ENCODE measurements around the gene ADAM19. TPM values are rescaled to one million over a fixed set of nuclear protein-coding genes. Genes with fewer than 3 reads are reported as not detected.

Gene ADAM19
- total and polyA plus RNA-seq, 2 experiments from 2014 or later, result 9.1 to 13.2 TPM

DNA sequence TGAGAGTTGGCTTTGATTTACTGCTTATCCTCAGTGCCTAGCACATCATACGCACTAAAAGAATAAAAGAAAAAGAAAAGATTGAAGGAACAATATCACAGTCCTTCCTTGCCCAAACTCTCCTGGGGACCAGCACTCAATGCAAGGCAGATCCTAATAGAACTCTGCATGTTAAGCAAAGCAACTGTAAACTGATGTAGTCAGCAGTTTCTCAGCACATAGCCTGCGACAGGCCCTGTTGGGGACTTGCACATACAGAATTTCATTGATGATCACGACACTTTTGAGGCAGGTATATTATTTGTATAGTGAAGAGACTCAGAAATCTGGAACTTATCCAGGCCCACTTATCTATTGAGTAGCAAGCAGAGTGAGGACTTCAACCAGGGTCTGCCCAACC, 100.1 kb downstream of the ADAM19 start (continued):
- TF ChIP-seq, protein P1, sequence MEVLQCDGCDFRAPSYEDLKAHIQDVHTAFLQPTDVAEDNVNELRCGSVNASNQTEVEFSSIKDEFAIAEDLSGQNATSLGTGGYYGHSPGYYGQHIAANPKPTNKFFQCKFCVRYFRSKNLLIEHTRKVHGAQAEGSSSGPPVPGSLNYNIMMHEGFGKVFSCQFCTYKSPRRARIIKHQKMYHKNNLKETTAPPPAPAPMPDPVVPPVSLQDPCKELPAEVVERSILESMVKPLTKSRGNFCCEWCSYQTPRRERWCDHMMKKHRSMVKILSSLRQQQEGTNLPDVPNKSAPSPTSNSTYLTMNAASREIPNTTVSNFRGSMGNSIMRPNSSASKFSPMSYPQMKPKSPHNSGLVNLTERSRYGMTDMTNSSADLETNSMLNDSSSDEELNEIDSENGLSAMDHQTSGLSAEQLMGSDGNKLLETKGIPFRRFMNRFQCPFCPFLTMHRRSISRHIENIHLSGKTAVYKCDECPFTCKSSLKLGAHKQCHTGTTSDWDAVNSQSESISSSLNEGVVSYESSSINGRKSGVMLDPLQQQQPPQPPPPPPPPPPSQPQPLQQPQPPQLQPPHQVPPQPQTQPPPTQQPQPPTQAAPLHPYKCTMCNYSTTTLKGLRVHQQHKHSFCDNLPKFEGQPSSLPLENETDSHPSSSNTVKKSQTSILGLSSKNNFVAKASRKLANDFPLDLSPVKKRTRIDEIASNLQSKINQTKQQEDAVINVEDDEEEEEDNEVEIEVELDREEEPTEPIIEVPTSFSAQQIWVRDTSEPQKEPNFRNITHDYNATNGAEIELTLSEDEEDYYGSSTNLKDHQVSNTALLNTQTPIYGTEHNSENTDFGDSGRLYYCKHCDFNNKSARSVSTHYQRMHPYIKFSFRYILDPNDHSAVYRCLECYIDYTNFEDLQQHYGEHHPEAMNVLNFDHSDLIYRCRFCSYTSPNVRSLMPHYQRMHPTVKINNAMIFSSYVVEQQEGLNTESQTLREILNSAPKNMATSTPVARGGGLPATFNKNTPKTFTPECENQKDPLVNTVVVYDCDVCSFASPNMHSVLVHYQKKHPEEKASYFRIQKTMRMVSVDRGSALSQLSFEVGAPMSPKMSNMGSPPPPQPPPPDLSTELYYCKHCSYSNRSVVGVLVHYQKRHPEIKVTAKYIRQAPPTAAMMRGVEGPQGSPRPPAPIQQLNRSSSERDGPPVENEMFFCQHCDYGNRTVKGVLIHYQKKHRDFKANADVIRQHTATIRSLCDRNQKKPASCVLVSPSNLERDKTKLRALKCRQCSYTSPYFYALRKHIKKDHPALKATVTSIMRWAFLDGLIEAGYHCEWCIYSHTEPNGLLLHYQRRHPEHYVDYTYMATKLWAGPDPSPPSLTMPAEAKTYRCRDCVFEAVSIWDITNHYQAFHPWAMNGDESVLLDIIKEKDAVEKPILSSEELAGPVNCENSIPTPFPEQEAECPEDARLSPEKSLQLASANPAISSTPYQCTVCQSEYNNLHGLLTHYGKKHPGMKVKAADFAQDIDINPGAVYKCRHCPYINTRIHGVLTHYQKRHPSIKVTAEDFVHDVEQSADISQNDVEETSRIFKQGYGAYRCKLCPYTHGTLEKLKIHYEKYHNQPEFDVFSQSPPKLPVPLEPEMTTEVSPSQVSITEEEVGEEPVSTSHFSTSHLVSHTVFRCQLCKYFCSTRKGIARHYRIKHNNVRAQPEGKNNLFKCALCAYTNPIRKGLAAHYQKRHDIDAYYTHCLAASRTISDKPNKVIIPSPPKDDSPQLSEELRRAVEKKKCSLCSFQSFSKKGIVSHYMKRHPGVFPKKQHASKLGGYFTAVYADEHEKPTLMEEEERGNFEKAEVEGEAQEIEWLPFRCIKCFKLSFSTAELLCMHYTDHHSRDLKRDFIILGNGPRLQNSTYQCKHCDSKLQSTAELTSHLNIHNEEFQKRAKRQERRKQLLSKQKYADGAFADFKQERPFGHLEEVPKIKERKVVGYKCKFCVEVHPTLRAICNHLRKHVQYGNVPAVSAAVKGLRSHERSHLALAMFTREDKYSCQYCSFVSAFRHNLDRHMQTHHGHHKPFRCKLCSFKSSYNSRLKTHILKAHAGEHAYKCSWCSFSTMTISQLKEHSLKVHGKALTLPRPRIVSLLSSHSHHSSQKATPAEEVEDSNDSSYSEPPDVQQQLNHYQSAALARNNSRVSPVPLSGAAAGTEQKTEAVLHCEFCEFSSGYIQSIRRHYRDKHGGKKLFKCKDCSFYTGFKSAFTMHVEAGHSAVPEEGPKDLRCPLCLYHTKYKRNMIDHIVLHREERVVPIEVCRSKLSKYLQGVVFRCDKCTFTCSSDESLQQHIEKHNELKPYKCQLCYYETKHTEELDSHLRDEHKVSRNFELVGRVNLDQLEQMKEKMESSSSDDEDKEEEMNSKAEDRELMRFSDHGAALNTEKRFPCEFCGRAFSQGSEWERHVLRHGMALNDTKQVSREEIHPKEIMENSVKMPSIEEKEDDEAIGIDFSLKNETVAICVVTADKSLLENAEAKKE (CRISPR knock-in tag; IDR thresholded peaks at IDR 0.05), result no peak
- TF ChIP-seq EZH2 (IDR thresholded peaks at IDR 0.05; ENCODE audit: low read depth, unreplicated experiment) (no peak), CREB1 (CRISPR knock-in tag; IDR thresholded peaks at IDR 0.05; ENCODE audit: low read depth) (no peak)

DNA sequence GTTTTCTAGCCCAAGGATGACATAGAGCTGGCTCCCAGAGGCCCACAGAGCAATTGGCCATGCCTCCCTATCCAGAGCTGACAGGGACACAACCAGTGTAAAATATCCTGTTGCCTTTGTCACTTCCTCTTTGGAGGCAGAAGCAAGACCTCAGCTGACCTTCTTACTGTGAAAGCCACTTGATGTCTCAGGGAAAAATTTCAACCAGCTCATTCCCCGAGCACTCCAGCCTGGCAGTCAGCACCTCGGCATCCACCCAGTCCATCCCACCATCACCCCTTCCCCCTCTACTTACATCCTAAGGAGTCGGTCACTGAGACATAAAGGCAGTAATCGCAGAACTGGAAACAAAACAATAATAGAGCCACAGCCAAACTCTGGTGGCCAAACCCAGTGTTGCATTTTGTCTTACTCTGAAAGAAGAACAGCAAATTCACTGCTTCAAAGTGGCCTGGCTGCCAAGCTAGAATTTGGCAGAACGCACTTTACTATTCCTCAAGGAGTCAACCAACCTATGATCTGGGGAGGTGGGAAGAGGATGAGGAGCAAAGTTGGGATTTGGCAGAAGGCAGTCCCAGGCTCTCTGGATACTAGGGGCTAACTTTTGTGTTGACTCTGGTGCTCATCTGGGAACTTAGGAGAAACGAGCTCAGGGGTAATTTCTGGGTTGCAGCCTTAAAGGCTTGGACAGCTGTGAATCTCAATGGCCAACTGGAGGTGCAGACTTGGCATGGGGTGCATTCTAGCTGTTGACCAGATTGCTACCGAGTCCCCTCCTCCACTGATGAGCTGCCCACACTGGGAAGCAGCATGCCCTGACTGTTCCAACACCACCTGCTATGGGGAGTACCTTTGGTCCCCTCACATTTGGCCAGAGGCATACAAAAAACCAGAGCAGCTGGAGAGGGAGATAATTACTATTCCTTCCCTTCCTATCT, 101.9 kb downstream of the ADAM19 start:
- Histone ChIP-seq H3K27ac (ENCODE audit: low read depth) (no peak overlapping the region), H3K9me2 (ENCODE audit: insufficient read depth) (no peaks in the 10 kb centered on the region), H3K4me1 (ENCODE audit: insufficient read depth) (no peaks in the 10 kb centered on the region), H3K4me3 (no peak overlapping the region), H3K4me2 (no peak overlapping the region), H3K27me3 (ENCODE audit: insufficient read depth) (no peaks in the 10 kb centered on the region), H3K36me3 (ENCODE audit: insufficient read depth) (no peaks in the 10 kb centered on the region), H2AFZ (no peak overlapping the region), H3F3A (replicated peaks; ENCODE audit: low read depth) (no peaks in the 10 kb centered on the region), H3K79me2 (replicated peaks; ENCODE audit: insufficient read depth) (no peaks in the 10 kb centered on the region), H4K20me1 (replicated peaks; ENCODE audit: insufficient read depth) (no peaks in the 10 kb centered on the region)
- DNase-seq (ENCODE audit: low spot score) (no peak), ATAC-seq (no peak)
- Mint-ChIP-seq H3K27ac (no peak overlapping the region), H3K4me3 (no peak overlapping the region), H3K36me3 (ENCODE audit: low read depth) (no peaks in the 10 kb centered on the region), H3K9me3 (no peaks in the 10 kb centered on the region), H3K27me3 (ENCODE audit: insufficient read depth, low read depth, poor library complexity) (no peaks in the 10 kb centered on the region), H3K4me1 (peaks cover 6% of the 10 kb centered on the region; the same call in 1 of the 3 replicates)
- TF ChIP-seq NANOG (IDR thresholded peaks at IDR 0.05; ENCODE audit: borderline replicate concordance), result no peak
- no peak for TF ChIP-seq CREB1 (CRISPR knock-in tag; IDR thresholded peaks at IDR 0.05; ENCODE audit: low read depth)

Measured in GM23338 (cell line).